HG03045 (cell line): ENCODE data around the gene STARD13.

Source experiments
- ATAC-seq: cut with Tn5 transposase; IDR thresholded peaks from one replicate; pipeline ENCODE4 v1.9.1; 2021; ENCODE audit warnings: mild to moderate bottlenecking, moderate library complexity; ENCODE audit not compliant: unreplicated experiment

STARD13 gene

GRCh38 chr13:33101835-33102234, 183.7 kb downstream of the STARD13 start:
- ATAC-seq: no peak

DNA sequence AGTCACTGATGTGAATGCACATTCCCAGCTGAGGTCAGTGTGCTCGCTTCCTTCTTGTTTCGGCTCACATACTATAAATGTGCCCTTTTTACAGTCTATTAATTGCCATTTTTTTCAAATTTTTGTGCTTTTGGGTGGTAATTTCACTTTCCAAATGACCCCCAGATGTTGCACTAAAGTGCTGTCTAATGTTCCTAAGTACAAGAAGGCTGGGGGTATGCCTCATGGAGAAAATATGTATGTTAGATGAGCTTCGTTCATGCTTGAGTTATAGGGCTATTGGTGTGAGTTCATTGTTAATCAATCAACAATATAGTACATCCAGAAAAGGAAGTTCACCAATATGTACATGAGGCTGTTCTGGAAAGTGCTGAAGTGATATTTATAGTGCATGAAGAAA, 184.7 kb downstream of the STARD13 start:
- no peak for ATAC-seq

DNA sequence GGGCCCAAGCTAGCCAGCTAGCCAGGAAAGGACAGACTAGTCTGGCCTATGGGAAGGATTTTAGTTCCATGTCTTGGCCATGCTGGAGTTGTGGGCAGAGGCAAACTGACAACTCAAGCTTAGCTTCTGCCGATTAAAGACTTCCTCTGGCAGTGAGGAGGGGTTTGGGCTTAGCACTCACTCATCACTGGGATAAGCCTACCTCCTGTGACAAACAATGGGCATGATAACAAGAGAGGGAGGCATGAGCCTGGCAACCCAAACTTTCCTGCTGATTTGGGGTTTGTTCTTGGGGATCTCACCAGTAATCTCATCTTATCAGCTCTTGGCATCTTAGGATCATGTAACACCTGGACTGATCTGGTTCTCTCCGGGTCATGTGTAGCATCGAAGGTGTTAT, 185.7 kb downstream of the STARD13 start:
- no peak for ATAC-seq

DNA sequence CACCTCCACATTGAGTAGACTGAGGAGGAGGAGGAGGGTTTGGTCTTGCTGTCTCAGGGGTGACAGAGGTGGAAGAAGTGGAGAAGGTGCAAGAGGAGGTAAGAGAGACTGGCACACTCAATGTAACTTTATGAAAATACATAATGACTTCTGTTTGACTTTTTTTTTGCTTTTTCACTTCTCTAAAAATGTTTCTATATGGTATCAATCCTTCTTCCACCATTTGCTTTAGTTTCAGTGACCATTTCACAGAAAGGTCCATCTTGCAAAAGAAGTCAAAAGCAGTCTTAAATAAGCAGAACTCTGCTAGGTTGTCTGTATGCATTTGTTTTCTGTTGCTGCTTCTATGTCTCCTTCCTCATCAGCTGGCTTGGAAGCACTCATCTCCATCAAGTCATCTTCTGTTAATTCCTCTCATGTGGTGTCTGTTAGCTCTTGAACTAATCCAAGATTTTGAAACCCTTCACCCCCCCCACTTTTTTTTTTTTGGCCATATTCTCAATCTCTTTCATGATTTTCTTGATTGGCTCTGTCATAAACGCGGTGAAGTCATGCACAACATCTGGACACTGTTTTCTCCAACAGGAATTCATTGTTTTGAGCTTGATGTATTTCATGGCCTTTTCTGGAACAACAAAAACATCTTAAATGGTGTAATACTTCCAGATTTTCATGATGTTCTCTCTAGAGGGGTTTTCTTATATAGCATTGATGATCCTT, 188.5 kb downstream of the STARD13 start:
- no peak for ATAC-seq

- no peak for ATAC-seq
Observed at GRCh38 chr13:33092073-33092987, 193.2 kb downstream of the STARD13 start.

- no peak for ATAC-seq
Observed at GRCh38 chr13:33091415-33091774, 194.2 kb downstream of the STARD13 start.

GRCh38 chr13:33090755-33091414, 194.7 kb downstream of the STARD13 start:
- no peak for ATAC-seq

- no peak for ATAC-seq
Observed at GRCh38 chr13:33089311-33089710, 196.2 kb downstream of the STARD13 start.

GRCh38 chr13:33087790-33088189, 197.8 kb downstream of the STARD13 start:
- no peak for ATAC-seq

- ATAC-seq: no peak
Observed at GRCh38 chr13:33087091-33087490, 198.5 kb downstream of the STARD13 start.

DNA sequence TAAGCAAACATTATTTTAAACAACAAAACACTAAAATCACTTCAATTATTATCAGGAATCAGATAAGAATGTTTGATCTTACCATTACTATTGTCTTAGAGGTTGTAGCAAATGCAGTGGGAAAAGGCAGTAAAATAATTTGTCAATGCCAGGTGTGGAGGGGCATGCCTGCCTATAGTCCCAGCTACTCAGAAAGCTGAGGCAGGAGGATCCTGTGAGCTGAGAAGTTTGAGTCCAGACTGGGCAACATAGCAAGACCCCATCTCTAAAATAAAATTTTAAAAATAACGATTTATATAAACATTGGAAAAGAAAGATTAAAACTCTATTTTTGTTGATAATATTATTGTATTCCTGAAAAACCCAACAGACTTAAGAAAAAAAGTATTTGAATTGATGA, 202.5 kb downstream of the STARD13 start:
- no peak for ATAC-seq

DNA sequence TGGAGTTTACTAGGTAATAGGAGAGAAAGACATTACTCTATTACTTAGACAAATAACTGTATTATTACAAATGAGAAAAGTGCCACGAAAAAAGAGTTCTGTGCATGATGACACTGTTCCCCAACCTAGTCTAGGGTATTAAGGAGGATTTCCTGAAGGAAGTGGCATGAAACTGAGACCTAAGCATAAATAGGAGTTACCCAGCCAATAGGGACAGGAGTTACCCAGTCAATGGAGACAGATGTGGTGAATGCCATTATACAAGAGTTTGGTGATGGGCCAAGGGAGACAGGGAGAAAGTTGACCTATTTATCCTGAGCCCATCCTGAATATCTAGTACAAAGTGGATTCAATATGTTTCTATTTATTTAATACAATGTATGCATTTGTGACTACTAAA, 203.9 kb downstream of the STARD13 start:
- no peak for ATAC-seq

DNA sequence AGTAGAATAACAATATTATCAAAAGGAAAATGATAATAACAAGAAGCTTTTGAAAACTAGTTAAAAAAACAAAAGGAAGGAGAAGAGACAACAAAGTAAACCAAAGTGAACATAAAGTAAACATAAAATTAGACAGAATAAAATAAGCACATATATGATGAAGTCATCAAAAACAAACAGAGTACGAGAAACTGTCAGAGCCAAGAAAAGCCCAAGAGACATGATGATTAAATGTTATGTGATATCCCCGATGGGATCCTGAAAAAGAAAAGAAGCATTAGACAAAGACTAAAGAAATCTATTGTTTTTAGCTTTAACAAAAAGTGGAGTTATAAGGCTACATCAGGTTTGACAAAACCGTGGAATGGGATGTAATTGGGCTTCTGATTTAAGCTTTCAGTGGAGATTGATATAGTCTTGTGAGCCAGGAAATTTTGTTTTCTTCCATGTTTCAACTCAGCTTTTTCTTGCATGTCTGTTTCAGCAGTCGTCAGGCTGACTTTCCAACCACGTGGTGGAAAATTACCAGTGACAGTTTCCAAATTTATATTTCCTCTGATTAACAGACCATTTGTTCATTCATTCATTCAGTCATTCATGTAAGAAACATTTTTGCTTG, 204.5 kb downstream of the STARD13 start:
- ATAC-seq: no peak

DNA sequence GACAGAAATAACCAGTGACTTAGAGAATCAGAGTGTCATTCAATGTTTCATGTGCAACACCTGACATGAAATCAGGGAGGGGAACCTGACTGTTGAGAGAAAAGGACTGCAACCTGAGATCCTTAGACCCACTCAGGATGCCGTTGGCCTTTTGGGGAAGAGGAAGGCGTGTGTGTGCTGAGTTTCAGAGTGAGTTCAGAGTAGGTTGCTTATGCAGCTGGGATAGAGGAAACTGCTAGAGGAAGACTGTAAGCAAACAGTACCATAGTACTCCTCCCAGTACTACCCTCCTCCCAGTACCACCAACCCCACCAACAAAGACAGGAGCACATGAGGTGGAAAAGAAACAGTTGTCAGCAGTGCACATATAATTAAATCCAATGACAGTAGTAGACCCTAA, 205.6 kb downstream of the STARD13 start:
- no peak for ATAC-seq

- ATAC-seq: no peak
Observed at GRCh38 chr13:33078263-33078662, 207.3 kb downstream of the STARD13 start.

GRCh38 chr13:33076001-33076992, 209.3 kb downstream of the STARD13 start:
- ATAC-seq: no peak

DNA sequence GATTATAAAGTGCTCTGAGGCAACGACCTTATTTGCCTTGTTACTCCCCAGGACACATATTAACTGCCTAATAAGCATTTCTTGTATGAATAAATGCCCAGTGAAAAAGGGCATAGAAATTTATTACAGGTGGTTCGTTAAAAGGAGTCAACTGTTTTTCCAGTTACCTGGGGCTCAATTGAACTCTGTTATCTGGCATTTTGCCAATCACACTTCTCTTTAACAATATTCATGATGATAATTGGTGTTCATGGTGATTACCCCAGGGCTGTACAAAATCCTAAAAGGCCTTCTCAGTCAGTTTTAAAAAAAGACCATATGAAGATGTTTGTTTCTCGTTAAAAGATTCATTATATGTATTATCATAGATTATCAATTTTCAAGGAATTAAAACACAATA, 212.2 kb downstream of the STARD13 start:
- ATAC-seq: no peak

GRCh38 chr13:33072759-33073158, 212.8 kb downstream of the STARD13 start:
- ATAC-seq: no peak

- ATAC-seq: no peak
Observed at GRCh38 chr13:33072282-33072681, 213.3 kb downstream of the STARD13 start.

- ATAC-seq: no peak
Observed at GRCh38 chr13:33070713-33071112, 214.8 kb downstream of the STARD13 start.
